HG02981 (cell line): Measurements from ENCODE around the gene HAP1.
"Not testable (repeated sequence)": the region's sequence is repeated elsewhere in the genome, so short reads cannot be mapped to it uniquely, and the experiment has no call there.

Source experiments
- ATAC-seq: cut with Tn5 transposase; IDR thresholded peaks from one replicate; pipeline ENCODE4 v1.9.1; 2021; ENCODE audit warnings: mild to moderate bottlenecking, moderate library complexity; ENCODE audit not compliant: unreplicated experiment

HAP1 gene

GRCh38 chr17:41728056-41728455 lies 6.4 kb downstream of the HAP1 start:
- ATAC-seq = no peak

GRCh38 chr17:41725134-41725533 lies 9.3 kb downstream of the HAP1 start:
- no peak for ATAC-seq

GRCh38 chr17:41724476-41725050 lies 9.9 kb downstream of the HAP1 start:
- no peak for ATAC-seq

- no peak for ATAC-seq
Observed at GRCh38 chr17:41723801-41724475, 10.5 kb downstream of the HAP1 start.

- ATAC-seq = no peak
Observed at GRCh38 chr17:41722231-41722630, 12.2 kb downstream of the HAP1 start.

- ATAC-seq = no peak
Observed at GRCh38 chr17:41718287-41718645, 16.2 kb downstream of the HAP1 start.

- ATAC-seq = no peak
Observed at GRCh38 chr17:41717408-41718286, 16.8 kb downstream of the HAP1 start.

GRCh38 chr17:41711669-41712400 lies 22.6 kb downstream of the HAP1 start, which contains the start of gene GAST:
TSS of gene GAST (plus strand) at chr17:41712331. CDS start at chr17:41715437, 3,106 bp downstream.
- no peak for ATAC-seq

- no peak for ATAC-seq
Observed at GRCh38 chr17:41710472-41711090, 23.9 kb downstream of the HAP1 start.

GRCh38 chr17:41707803-41708669 lies 26.4 kb downstream of the HAP1 start:
- no peak for ATAC-seq

- ATAC-seq = no peak
Observed at GRCh38 chr17:41705271-41705991, 29.0 kb downstream of the HAP1 start.

- no peak for ATAC-seq
Observed at GRCh38 chr17:41702712-41703111, 31.7 kb downstream of the HAP1 start.

- not testable (repeated sequence) for ATAC-seq
Observed at GRCh38 chr17:41700843-41701242, 33.6 kb downstream of the HAP1 start.

GRCh38 chr17:41697122-41697962 lies 37.1 kb downstream of the HAP1 start:
- ATAC-seq = no peak

GRCh38 chr17:41695954-41696757 lies 38.3 kb downstream of the HAP1 start:
- no peak for ATAC-seq

- no peak for ATAC-seq
Observed at GRCh38 chr17:41695134-41695661, 39.2 kb downstream of the HAP1 start.
